T47D (cell line): ENCODE results near the gene DRAM2.
"Not testable (repeated sequence)": the region's sequence is repeated elsewhere in the genome, so short reads cannot be mapped to it uniquely, and the experiment has no call there.

Experiments
- DNase-seq, 2 experiments: peaks; one replicate each; pipeline versions ENCODE4 v3.0.0 to v3.0.0-alpha.2; 2011 to 2012; ENCODE audit warnings: low read depth in 1 of 2, low spot score in 1 of 2
- JUND ChIP-seq: IDR thresholded peaks from 2 replicates; pipeline ENCODE4 v1.6.1; 2012; ENCODE audit warnings: low read depth
- in situ Hi-C: cut with HindIII; loops from 2 replicates; pipeline ENCODE4 v1.10.0; 2016; ENCODE audit warnings: low sequenced_read_pairs, low pct_unique_long_range_greater_than_20kb

DRAM2 gene

DNA sequence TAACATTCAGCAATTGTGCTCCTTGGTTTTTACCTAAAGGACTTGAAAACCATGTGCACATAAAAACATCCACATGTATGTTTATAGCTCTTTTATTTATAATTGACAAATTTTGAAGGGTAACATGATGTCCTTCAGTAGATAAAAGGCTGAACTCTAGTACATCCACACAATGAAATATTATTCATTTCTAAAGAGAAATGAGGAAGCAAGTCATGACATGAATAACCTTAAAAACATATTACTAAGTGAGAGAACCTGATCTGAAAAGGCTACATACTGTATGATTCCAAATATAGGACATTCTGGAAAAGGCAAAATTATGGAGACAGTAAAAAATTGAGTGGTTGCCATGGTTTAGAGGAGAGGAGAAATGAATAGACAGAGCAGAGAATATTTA is 50.3 kb downstream of the DRAM2 start:
- in situ Hi-C loops, result no loop called here
- no peak for TF ChIP-seq JUND

DNA sequence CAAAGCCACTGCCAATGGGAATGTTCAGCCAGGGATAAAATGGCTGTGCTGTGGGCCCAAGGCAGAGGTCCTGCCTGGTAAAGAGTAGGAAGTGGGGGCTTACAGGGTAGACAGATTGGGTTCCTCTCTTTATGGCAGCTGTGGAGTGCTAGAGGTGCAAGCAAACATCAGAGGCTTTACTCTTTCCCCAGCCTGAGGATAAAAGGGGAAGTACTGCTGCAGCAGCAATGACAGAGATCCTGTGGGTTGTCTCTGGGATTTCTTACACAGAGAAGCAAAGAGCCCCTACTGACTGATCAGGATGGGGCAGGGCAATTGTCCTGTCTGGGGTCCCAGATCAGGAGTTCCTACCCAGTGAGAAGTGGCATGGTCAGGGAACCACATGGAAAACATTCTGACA is 54.2 kb downstream of the DRAM2 start:
- DNase-seq, result no peak
- TF ChIP-seq JUND, result no peak
- in situ Hi-C loops, result no loop called here

More for the DNA sequence above, 50.3 kb downstream of the DRAM2 start:
- no peak for DNase-seq

DNA sequence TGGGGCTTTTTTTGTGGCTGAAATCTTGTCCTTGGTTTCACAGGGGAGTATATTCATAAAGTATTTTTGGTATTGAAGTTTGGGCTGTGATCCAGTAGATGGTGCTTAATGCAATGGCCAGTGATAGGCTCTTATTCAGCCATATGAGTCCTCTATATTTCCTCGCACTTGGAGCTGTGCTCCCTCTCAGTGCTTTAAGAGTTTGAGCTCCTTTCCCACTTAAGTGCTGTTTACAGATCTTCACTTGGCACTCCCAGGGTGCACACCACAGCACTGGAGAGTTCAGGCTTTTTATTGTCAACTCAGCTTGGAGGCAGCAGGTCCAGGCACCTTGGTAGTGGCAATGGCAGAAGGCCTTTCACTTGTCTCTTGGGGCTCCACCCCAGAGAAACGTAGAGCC is 54.9 kb downstream of the DRAM2 start:
- TF ChIP-seq JUND, result no peak
- no peak for DNase-seq
- in situ Hi-C loops, result no loop called here

DNA sequence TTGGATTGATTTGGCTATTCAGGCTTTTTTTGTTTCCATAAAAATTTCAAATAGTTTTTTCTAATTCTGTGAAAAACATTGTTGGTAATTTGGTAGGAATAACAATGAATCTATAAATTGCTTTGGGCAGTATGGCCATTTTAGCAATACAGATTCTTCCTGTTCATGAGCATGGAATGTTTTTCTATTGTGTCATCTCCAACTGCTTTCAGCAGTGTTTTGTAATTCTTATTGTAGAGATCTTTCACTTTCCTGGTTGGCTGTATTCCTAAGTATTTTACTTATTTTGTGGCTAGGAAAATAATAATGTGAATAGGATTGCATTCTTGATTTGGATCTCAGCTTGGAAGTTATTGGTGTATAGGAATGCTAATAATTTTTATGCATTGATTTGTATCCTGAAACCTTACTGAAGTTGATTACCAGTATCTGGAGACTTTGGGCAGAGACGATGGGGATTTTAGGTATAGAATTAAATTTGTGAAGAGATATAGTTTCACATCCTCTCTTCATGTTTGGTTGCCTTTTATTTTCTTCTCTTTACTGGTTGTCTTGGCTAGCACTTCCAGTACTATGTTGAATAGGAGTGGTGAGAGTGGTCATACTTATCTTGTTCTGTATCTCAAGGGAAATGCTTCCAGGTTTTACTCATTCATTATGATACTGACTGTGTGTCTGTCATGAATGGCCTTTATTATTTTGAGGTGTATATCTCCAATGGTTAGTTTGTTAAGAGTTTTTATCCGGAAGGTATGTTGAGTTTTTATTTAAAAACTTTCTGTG is 57.3 kb downstream of the DRAM2 start:
- DNase-seq, result peak in 1 of 2 experiments; percentile 53
- in situ Hi-C loops, result no loop called here
- peak; percentile 8; the same call in 1 of the 2 replicates for TF ChIP-seq JUND

DNA sequence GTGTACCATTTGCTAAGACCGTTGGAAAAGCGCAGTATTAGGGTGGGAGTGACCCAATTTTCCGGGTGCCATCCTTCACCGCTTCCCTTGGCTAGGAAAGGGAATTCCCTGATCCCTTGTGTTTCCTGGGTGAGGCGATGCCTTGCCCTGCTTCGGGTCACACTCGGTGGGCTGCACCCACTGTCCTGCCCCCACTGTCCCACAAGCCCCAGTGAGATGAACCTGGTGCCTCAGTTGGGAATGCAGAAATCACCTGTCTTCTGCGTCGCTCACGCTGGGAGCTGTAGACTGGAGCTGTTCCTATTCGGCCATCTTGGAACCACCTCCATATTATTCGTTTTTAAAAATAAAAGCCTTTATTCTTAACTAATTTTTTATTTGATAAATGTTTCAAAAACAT is 60.6 kb downstream of the DRAM2 start:
- in situ Hi-C loops, DNase-seq: not testable (repeated sequence)

DNA sequence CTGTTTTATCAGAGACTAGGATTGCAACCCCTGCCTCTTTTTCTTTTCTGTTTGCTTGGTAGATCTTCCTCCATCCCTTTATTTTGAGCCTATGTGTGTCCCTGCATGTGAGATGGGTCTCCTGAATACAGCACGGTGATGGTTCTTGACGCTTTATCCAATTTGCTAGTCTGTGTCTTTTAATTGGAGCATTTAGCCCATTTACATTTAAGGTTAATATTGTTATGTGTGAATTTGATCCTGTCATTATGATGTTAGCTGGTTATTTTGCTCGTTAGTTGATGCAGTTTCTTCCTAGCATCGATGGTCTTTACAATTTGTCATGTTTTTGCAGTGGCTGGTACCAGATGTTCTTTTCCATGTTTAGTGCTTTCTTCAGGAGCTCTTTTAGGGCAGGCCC is 62.6 kb downstream of the DRAM2 start:
- in situ Hi-C loops, DNase-seq: not testable (repeated sequence)
